WTC11 (cell line): ENCODE data around the gene TNNT3. TPM values are rescaled to one million over a fixed set of nuclear protein-coding genes. Genes with fewer than 3 reads are reported as not detected.

ENCODE experiments used
- ATAC-seq: fragments of 200-7000 bp; cut with Tn5 transposase; 2 replicates; pipeline ENCODE4 v1.10.0; 2021; ENCODE audit warnings: mild to moderate bottlenecking, moderate library complexity
- CTCF ChIA-PET: fragments of 300-600 bp; sonication (Branson Sonifier 250); formaldehyde crosslinking; loops from one replicate; lab custom pipeline; 2021; ENCODE audit warnings: antibody characterized with exemption; lab: Charles Lee
- POLR2A ChIA-PET: fragments of 350-600 bp; sonication (Branson Sonifier 250); formaldehyde crosslinking; loops from one replicate; lab custom pipeline; 2021; ENCODE audit warnings: antibody characterized with exemption; lab: Charles Lee
- DNase-seq: peaks from one replicate; pipeline ENCODE4 v3.0.0; 2021; ENCODE audit warnings: low spot score
- H3K27ac Mint-ChIP-seq: 2 replicates; pipeline ENCODE4 v1.8.0; 2021; ENCODE audit warnings: mixed read lengths
- H3K27me3 Mint-ChIP-seq: 2 replicates; pipeline ENCODE4 v1.8.0; 2021; ENCODE audit warnings: low read depth, mild to moderate bottlenecking, moderate library complexity, mixed read lengths
- H3K36me3 Mint-ChIP-seq: 2 replicates; pipeline ENCODE4 v1.8.0; 2021; ENCODE audit warnings: mixed read lengths
- H3K4me1 Mint-ChIP-seq: 2 replicates; pipeline ENCODE4 v1.8.0; 2022; ENCODE audit warnings: mixed read lengths
- H3K4me3 Mint-ChIP-seq: 2 replicates; pipeline ENCODE4 v1.8.0; 2021; ENCODE audit warnings: mild to moderate bottlenecking, moderate library complexity, mixed read lengths
- H3K9me3 Mint-ChIP-seq: 2 replicates; pipeline ENCODE4 v1.8.0; 2021; ENCODE audit warnings: mixed read lengths
- ATF1 ChIP-seq: sonication (generic); formaldehyde crosslinking; IDR thresholded peaks from 2 replicates; pipeline ENCODE4 v1.8.1; 2023; ENCODE audit warnings: mild to moderate bottlenecking, moderate library complexity, missing genetic modification reagents
- ATF6 ChIP-seq: sonication (generic); formaldehyde crosslinking; IDR thresholded peaks from 2 replicates; pipeline ENCODE4 v1.8.1; 2023; ENCODE audit warnings: mild to moderate bottlenecking, missing genetic modification reagents
- CDX4 ChIP-seq: fragments of 250-450 bp; sonication (Bioruptor Pico); IDR thresholded peaks from 2 replicates; pipeline ENCODE4 v1.9.0; 2021; ENCODE audit warnings: moderate library complexity, mild to moderate bottlenecking, inconsistent platforms, borderline replicate concordance
- ESRRA ChIP-seq: sonication (generic); formaldehyde crosslinking; IDR thresholded peaks from 2 replicates; pipeline ENCODE4 v1.8.1; 2022; ENCODE audit warnings: mild to moderate bottlenecking, missing genetic modification reagents, borderline replicate concordance
- GRHL2 ChIP-seq: fragments of 250-450 bp; sonication (Bioruptor Pico); IDR thresholded peaks from 2 replicates; pipeline ENCODE4 v1.8.0; 2022; ENCODE audit warnings: mild to moderate bottlenecking, moderate library complexity; ENCODE audit not compliant: insufficient replicate concordance, severe bottlenecking
- KAT7 ChIP-seq: sonication (generic); formaldehyde crosslinking; IDR thresholded peaks from 2 replicates; pipeline ENCODE4 v1.8.1; 2023; ENCODE audit warnings: missing genetic modification reagents, mild to moderate bottlenecking, borderline replicate concordance
- NFATC4 ChIP-seq: fragments of 250-450 bp; sonication (Bioruptor Pico); IDR thresholded peaks from 2 replicates; pipeline ENCODE4 v1.9.0; 2021; ENCODE audit warnings: mild to moderate bottlenecking
- PRDM15 ChIP-seq: sonication (generic); formaldehyde crosslinking; IDR thresholded peaks from 2 replicates; pipeline ENCODE4 v1.8.0; 2022; ENCODE audit warnings: missing genetic modification reagents
- PREB ChIP-seq: sonication (generic); formaldehyde crosslinking; IDR thresholded peaks from 2 replicates; pipeline ENCODE4 v1.8.1; 2022; ENCODE audit warnings: mild to moderate bottlenecking, missing genetic modification reagents, moderate library complexity, borderline replicate concordance
- PRRX2 ChIP-seq: fragments of 250-450 bp; sonication (Bioruptor Pico); IDR thresholded peaks from 2 replicates; pipeline ENCODE4 v1.8.0; 2021; ENCODE audit warnings: mild to moderate bottlenecking
- RORB ChIP-seq: fragments of 250-450 bp; sonication (Bioruptor Pico); IDR thresholded peaks from 2 replicates; pipeline ENCODE4 v1.9.0; 2021; ENCODE audit warnings: mild to moderate bottlenecking
- TEAD1 ChIP-seq: sonication (generic); formaldehyde crosslinking; IDR thresholded peaks from 2 replicates; pipeline ENCODE4 v1.8.0; 2022; ENCODE audit warnings: mild to moderate bottlenecking, missing genetic modification reagents
- TEAD4 ChIP-seq: sonication (generic); formaldehyde crosslinking; IDR thresholded peaks from 2 replicates; pipeline ENCODE4 v1.8.0; 2022; ENCODE audit warnings: mild to moderate bottlenecking, missing genetic modification reagents
- ZNF138 ChIP-seq: sonication (generic); formaldehyde crosslinking; conservative IDR thresholded peaks from 2 replicates; pipeline ENCODE4 v1.8.1; 2022; ENCODE audit warnings: mild to moderate bottlenecking, moderate library complexity, missing genetic modification reagents
- ZNF263 ChIP-seq: sonication (generic); formaldehyde crosslinking; IDR thresholded peaks from 2 replicates; pipeline ENCODE4 v1.8.1; 2022; ENCODE audit warnings: low read depth, mild to moderate bottlenecking, moderate library complexity, missing genetic modification reagents
- ZNF532 ChIP-seq: fragments of 250-450 bp; sonication (Bioruptor Pico); IDR thresholded peaks from 2 replicates; pipeline ENCODE4 v1.9.0; 2021; ENCODE audit warnings: mild to moderate bottlenecking, borderline replicate concordance
- total RNA-seq: library from RNA; stranded (reverse); gene quantifications from 3 replicates; pipeline ENCODE4 v1.2.3, GENCODE V29; 2021

Gene TNNT3
- total RNA-seq, 1 experiment from 2014 or later: not detected

- no peaks in the 10 kb centered on the region; the same call in 1 of the 2 replicates for H3K27me3 Mint-ChIP-seq
- no peak for ATAC-seq
- no peak for DNase-seq
- H3K27ac Mint-ChIP-seq: no peak overlapping the region
- no peaks in the 10 kb centered on the region for H3K9me3 Mint-ChIP-seq
- H3K36me3 Mint-ChIP-seq: no peaks in the 10 kb centered on the region
- CTCF ChIA-PET: interaction anchor here (0.6 to 6.0 kb wide), 46 partner anchors 10 to 287 kb away, joined by 3 to 69 read pairs (median 5); partner anchors contain the start of genes H19, MRPL23, SYT8 and TNNI2
- POLR2A ChIA-PET: no interaction called here
- 0 out of 2 replicates have a peak, but pooled peaks cover 3% of the 10 kb centered on the region for H3K4me1 Mint-ChIP-seq
- no peak overlapping the region for H3K4me3 Mint-ChIP-seq
- TF ChIP-seq KAT7 (CRISPR knock-in tag) (no peak), ATF6 (CRISPR knock-in tag) (no peak), GRHL2 (CRISPR knock-in tag) (no peak)
Measured at GRCh38 chr11:1877211-1878136, 42.0 kb upstream of the TNNT3 start.

- H3K4me3 Mint-ChIP-seq: no peak overlapping the region
- no peaks in the 10 kb centered on the region for H3K9me3 Mint-ChIP-seq
- ChIA-PET CTCF (interaction anchor here (0.9 to 6.0 kb wide), 7 partner anchors 53 to 273 kb away, joined by 3 to 69 read pairs (median 4); no protein-coding TSS in a partner anchor), POLR2A (no interaction called here)
- no peak for DNase-seq
- 0 out of 2 replicates have a peak, but pooled peaks cover 3% of the 10 kb centered on the region for H3K4me1 Mint-ChIP-seq
- no peaks in the 10 kb centered on the region for H3K36me3 Mint-ChIP-seq
- H3K27me3 Mint-ChIP-seq: no peaks in the 10 kb centered on the region; the same call in 1 of the 2 replicates
- no peak for ATAC-seq
- H3K27ac Mint-ChIP-seq: no peak overlapping the region
- no peak for TF ChIP-seq ESRRA (CRISPR knock-in tag)
- TF ChIP-seq CDX4: no peak
- no peak for TF ChIP-seq PREB
- no peak for TF ChIP-seq NFATC4 (CRISPR knock-in tag)
- TF ChIP-seq PRRX2 (CRISPR knock-in tag): no peak
- no peak for TF ChIP-seq ZNF263 (CRISPR knock-in tag)
- TF ChIP-seq ATF6 (CRISPR knock-in tag): no peak
- TF ChIP-seq ZNF138 (CRISPR knock-in tag): no peak
- no peak for TF ChIP-seq PRDM15 (CRISPR knock-in tag)
- TF ChIP-seq ZNF532 (CRISPR knock-in tag): no peak
- TF ChIP-seq ATF1: no peak
- no peak for TF ChIP-seq RORB
- no peak for TF ChIP-seq TEAD4 (CRISPR knock-in tag)
- TF ChIP-seq TEAD1 (CRISPR knock-in tag): no peak
Measured at GRCh38 chr11:1878137-1879031, 41.1 kb upstream of the TNNT3 start.
